NCI-H1105 treated with DMSO at 0.1 percent for 48 hours (cell line): ENCODE results near the gene APBA1.
"Not testable (repeated sequence)": the region's sequence is repeated elsewhere in the genome, so short reads cannot be mapped to it uniquely, and the experiment has no call there.

ENCODE experiments used
- DNase-seq: peaks from one replicate; lab custom pipeline; 2025; lab: John Stamatoyannopoulos, UW

The APBA1 gene

GRCh38 chr9:69443178-69443577 lies 229.0 kb downstream of the APBA1 start:
- DNase-seq = peak; percentile 85

DNA sequence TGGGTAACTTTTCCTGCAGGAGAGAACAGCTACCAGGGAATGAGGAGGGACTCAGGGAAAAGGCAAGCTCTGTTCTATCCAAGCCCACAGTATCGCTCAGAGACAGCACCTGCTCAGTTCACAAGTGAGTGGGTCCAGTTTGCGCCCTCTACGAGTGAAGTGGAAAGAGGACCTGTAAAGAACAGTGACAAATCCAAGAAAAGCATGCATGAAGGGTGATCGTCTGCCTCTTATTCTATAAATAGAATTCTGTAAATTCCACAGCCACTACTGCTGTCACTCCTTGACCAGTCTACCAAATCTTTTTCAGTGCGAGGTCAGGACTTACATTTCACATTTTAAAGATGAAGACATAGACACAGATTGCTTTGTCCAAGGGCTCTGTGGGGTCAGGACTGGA lies 229.7 kb downstream of the APBA1 start:
- no peak for DNase-seq

- DNase-seq = not testable (repeated sequence)
Measured at GRCh38 chr9:69440254-69440955, 231.8 kb downstream of the APBA1 start.

DNA sequence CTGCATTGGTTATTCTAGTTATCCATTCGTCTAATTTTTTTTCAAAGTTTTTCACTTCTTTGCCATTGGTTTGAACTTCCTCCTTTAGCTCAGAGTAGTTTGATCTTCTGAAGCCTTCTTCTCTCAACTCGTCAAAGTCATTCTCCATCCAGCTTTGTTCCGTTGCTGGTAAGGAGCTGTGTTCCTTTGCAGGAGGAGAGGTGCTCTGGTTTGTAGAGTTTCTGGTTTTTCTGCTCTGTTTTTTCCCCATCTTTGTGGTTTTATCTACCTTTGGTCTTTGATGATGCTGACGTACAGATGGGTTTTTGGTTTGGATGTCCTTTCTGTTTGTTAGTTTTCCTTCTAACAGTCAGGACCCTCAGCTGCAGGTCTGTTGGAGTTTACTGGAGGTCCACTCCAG lies 232.5 kb downstream of the APBA1 start:
- DNase-seq = not testable (repeated sequence)

DNA sequence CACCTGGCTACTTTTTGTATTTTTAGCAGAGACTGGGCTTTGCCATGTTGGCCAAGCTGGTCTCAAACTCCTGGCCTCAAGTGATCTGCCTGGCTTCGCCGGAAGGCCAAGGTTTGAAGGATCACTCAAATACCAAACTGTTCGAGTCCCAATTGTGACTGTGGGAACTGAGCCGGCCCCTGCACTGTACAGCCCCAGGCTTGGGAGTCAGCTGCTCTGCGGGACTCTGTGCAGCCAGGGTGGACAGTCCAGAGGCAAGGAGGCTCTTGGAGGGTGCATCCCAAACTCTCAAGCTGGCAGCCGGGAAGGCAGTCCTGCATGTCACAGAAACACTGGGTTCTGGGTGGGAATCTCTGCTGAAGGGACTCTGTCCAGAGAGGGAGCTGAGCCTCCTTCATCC lies 238.2 kb downstream of the APBA1 start:
- DNase-seq = no peak

DNA sequence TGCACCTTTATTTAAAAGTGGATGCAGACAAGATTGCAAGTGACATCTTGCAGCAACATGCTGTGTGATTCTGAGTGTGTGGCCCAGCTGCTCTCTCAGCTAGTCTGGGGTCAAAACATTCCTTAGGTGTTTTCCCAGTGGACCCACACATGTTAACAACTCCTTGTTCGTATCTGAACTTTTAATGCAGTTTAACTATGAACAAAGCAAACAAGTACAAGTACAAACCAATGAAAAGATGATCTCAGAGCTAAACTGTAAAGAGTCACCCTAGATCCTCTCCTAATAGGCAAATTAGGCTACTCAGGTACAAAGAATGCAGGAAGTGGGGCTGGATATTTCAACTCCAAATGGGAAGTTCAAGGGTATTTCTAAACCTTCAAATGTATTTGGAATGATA lies 238.8 kb downstream of the APBA1 start:
- no peak for DNase-seq

DNA sequence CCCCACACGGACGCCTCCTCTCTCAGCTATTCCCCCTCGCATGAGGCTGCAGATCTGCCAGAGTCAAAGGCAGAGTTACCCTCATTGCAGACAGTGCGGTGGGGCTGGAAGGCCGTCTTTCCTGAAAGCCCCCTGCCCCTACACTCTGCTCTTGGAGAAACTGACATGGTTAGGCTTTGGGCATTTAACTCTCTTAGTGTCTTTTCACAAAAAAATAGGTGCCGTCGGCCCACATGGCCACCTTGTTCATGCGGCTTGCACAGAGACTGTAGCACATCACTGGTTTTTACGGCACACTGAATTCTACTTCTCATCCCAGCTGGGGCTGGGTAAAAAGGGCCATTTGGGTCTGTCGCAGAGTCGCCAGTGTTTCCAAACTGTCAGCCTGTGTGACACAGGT lies 239.5 kb downstream of the APBA1 start:
- no peak for DNase-seq

- no peak for DNase-seq
Measured at GRCh38 chr9:69431777-69432176, 240.4 kb downstream of the APBA1 start.

GRCh38 chr9:69431203-69431602 lies 241.0 kb downstream of the APBA1 start:
- no peak for DNase-seq

DNA sequence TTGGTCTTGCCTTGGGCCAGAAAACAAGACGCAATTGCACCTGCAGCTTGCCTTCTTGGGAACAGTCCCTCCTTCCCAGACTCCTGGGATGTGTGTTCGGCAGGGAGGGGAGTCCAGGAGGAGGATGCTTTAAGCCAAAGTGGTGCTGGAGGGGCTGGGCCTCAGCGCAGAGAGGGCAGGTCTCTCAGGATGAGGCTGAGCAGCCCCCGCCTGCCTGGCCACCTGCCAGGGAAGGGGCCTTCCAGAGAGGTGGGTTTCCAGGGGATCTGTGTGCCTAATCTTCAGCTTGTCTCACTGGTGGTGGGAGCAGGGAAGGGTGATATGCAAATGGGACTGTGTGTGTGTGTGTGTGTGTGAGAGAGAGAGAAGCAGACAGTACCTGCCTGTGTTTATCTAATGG lies 242.0 kb downstream of the APBA1 start:
- DNase-seq = no peak

DNA sequence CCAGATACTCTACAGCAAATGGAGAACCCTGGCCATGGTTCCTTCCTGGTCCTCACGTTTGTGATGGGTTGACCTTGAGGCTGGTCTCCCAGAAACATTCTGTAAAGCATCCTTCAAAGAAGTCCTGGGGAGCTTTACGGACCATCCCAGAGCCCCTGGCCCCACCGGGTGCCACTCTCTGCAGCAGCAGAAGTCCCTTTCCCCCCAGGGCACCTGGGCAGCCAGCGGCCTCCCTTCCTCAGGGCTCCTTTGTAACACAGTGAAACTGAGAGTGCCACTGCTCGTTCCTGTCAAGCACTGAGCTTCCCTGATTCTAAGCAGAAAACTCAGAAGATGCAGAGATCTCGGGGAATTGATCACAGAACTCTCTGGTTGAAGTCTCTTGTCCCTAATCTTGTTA lies 242.9 kb downstream of the APBA1 start:
- no peak for DNase-seq

GRCh38 chr9:69428017-69428785 lies 244.0 kb downstream of the APBA1 start:
- no peak for DNase-seq

- DNase-seq = no peak
Measured at GRCh38 chr9:69427286-69427685, 244.9 kb downstream of the APBA1 start.

DNA sequence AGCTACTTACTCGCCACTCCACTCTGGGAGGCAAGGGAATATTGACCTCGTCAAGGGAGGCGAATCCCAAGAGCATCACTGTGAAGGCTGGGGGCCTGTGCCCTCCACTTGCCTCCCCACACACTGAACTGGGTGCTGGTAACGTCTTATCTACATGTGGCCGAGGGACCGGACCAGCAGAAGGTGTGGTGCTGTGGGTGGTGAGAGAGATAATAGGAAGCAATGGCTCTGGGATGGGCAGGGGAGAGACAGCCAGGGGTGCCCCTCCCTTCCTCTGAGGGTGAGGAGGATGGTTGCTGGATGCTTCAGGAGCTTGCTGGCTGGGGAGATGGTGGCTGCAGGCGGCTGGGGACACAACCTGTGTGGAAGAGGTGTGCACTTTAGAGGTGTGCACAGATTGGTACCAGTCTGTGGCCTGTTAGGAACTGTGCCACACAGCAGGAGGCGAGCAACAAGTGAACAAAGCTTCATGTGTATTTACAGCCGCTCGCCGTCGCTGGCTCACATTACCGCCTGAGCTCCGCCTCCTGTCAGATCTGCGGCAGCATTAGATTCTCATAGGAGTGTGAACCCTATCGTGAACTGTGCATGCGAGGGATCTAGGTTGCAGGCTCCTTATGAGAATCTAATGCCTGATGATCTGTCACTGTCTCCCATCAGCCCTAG lies 246.9 kb downstream of the APBA1 start:
- DNase-seq = no peak

GRCh38 chr9:69421908-69422801 lies 250.0 kb downstream of the APBA1 start:
- peak; percentile 72 for DNase-seq

DNA sequence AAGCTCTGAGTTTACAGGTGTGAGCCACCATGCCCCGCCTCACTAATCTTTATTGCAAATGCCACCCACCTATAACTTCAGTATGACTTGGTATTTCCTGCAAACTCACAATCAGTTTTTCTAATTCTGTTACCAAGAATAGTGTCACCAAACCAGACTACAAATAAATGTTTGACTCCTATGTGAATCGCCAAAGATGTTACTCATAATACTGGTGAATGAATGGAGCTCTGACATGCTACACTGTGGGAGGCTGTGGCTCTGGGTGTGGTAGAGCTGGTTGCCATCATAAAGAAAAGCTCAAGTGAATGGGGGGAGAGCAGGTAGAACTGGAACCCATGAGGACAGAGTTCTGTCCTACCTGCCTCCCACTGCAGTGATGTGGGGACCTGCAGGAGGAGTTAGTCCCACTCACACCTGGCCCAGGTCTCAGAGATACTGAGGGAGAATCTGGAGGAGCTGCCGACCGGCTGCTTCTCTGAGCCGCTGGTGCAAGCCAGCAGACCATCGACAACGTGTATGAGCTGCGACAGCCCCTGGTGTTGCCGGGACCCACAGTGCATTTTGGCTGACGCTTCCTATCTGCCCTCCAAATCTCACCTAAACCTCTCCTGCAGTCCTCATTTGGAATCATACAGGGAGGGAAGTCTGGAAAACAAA lies 251.4 kb downstream of the APBA1 start:
- no peak for DNase-seq

GRCh38 chr9:69412741-69413150 lies 259.4 kb downstream of the APBA1 start:
- DNase-seq = no peak

DNA sequence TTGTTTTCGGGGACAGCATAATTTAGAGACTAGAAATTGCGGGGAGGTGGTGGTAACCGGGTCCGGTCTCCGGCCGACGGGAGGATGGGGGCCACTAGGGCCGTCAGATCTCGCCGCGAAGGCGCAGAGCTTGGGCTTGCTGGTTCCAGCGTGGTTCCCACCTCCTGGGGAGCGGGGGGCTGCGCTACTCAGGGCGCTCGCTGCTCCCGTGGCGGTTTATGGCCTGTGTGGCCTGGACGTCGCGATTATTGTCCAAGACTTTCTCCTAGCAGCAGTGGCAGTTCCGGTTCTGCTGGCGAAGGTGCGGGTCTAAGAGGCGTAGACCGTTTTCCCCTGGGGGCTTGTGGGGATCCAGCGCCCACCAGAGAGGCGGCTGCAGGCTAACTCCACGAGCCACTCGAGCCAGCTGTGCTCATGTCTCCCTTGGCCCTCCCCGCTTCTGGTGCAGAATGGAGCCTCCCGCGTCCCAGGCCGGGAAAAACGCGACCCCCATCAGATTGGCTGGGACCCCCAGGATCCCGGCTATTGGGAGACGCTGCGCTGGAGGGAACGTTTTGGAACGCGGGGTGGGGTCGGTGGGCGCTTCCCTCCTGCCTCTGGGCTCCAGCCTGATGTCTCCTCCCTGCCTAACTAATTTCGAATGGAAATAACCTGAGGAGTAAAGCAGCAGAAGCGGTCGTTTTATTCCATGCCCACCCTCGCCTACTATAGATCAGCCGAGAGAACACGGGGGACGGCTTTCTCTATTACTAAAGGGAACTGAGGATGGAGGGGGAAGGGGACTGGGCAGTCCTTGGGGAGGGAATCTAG lies 260.0 kb downstream of the APBA1 start:
- DNase-seq = no peak

- DNase-seq = no peak
Measured at GRCh38 chr9:69411246-69411645, 260.9 kb downstream of the APBA1 start.

DNA sequence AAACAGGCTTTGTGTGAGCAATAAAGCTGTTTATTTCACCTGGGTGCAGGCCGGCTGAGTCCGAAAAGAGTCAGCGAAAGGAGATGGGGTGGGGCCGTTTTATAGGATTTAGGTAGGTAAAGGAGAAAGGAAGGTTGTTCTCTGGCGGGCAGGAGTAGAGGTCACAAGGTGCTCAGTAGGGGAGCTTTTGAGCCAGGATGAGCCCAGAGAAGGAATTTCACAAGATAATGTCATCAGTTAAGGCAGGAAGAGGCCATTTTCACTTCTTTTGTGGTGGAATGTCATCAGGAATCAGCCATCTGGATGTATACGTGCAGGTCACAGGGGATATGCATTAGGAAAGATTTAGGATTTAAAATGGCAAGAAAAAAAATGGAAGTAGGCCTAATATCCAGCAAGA lies 262.2 kb downstream of the APBA1 start:
- DNase-seq = not testable (repeated sequence)

- no peak for DNase-seq
Measured at GRCh38 chr9:69400470-69400869, 271.7 kb downstream of the APBA1 start.
